ENCODE results near the gene KRTAP10-12.
A peak's percentile ranks its signal among the peaks of the same experiment; 100 is the strongest.

Gene KRTAP10-12

GRCh38 chr21:44712203-44713028, 15.4 kb downstream of the KRTAP10-12 start:
- DNase-seq, result no peak

GRCh38 chr21:44713130-44713529, 16.2 kb downstream of the KRTAP10-12 start:
- no peak for DNase-seq

GRCh38 chr21:44713846-44714245, 16.9 kb downstream of the KRTAP10-12 start:
- DNase-seq, result no peak

GRCh38 chr21:44714905-44715304, 17.9 kb downstream of the KRTAP10-12 start:
- no peak for DNase-seq

- DNase-seq, result peak; percentile 40
These were observed 20.0 kb downstream of the KRTAP10-12 start for GRCh38 chr21:44716984-44717383.

- no peak for DNase-seq
These were observed 21.1 kb downstream of the KRTAP10-12 start for GRCh38 chr21:44718093-44718492.

- DNase-seq, result no peak
These were observed 21.6 kb downstream of the KRTAP10-12 start for GRCh38 chr21:44718571-44718970.

GRCh38 chr21:44720170-44720569, 23.2 kb downstream of the KRTAP10-12 start:
- no peak for DNase-seq

- DNase-seq, result no peak
These were observed 25.8 kb downstream of the KRTAP10-12 start for GRCh38 chr21:44722731-44723130.

GRCh38 chr21:44723177-44724131, 26.5 kb downstream of the KRTAP10-12 start:
- DNase-seq, result no peak

GRCh38 chr21:44724196-44724595, 27.2 kb downstream of the KRTAP10-12 start:
- no peak for DNase-seq

GRCh38 chr21:44724926-44725325, 28.0 kb downstream of the KRTAP10-12 start:
- no peak for DNase-seq

GRCh38 chr21:44726826-44727225, 29.9 kb downstream of the KRTAP10-12 start:
- no peak for DNase-seq

GRCh38 chr21:44727321-44727720, 30.3 kb downstream of the KRTAP10-12 start:
- DNase-seq, result no peak

- no peak for DNase-seq
These were observed 30.8 kb downstream of the KRTAP10-12 start for GRCh38 chr21:44727757-44728156.

GRCh38 chr21:44728716-44729115, 31.7 kb downstream of the KRTAP10-12 start:
- no peak for DNase-seq

GRCh38 chr21:44729336-44730027, 32.5 kb downstream of the KRTAP10-12 start:
- DNase-seq, result no peak

- no peak for DNase-seq
These were observed 33.0 kb downstream of the KRTAP10-12 start for GRCh38 chr21:44730028-44730395.

- DNase-seq, result no peak
These were observed 34.1 kb downstream of the KRTAP10-12 start for GRCh38 chr21:44730951-44731579.

- no peak for DNase-seq
These were observed 35.3 kb downstream of the KRTAP10-12 start for GRCh38 chr21:44732263-44732662.

GRCh38 chr21:44732956-44733355, 36.0 kb downstream of the KRTAP10-12 start:
- no peak for DNase-seq

- DNase-seq, result no peak
These were observed 37.2 kb downstream of the KRTAP10-12 start for GRCh38 chr21:44734026-44734745.

Measured in fibroblast of upper back skin (primary cell).